Gastroesophageal sphincter (tissue), 4 donors: ENCODE results near the gene HEPACAM2. TPM values are rescaled to one million over a fixed set of nuclear protein-coding genes. Genes with fewer than 3 reads are reported as not detected.

Experiments
- ATAC-seq: fragments of 150-250 bp; one replicate; pipeline ENCODE4 v1.9.1; 2016; ENCODE audit warnings: mild to moderate bottlenecking, moderate library complexity
- H3K27ac ChIP-seq, 4 donors: fragments of 200-600 bp; sonication (generic) in 3 of 4; 1 replicate in 3 of 4; 2 replicates in 1 of 4; pipeline ENCODE4 v1.5.1; 2016 to 2019
- H3K27me3 ChIP-seq: fragments of 200-600 bp; sonication (generic); one replicate; pipeline ENCODE4 v1.5.1; 2019
- H3K36me3 ChIP-seq, 2 donors: fragments of 200-600 bp; sonication (generic); one replicate each; pipeline ENCODE4 v1.5.1; 2019; ENCODE audit warnings: control low read depth in 1 of 2
- H3K4me1 ChIP-seq, 3 donors: fragments of 200-600 bp; sonication (generic); 1 replicate in 2 of 3; 2 replicates in 1 of 3; pipeline ENCODE4 v1.5.1; 2016 to 2019; ENCODE audit warnings: control low read depth in 2 of 3
- H3K4me3 ChIP-seq, 2 donors: fragments of 200-600 bp; sonication (generic); one replicate each; pipeline ENCODE4 v1.5.1; 2019; ENCODE audit warnings: mild to moderate bottlenecking in 1 of 2, moderate library complexity in 1 of 2
- H3K9me3 ChIP-seq, 3 donors: fragments of 200-600 bp; sonication (generic); one replicate each; pipeline ENCODE4 v1.5.1; 2017 to 2019; ENCODE audit warnings: control low read depth in 2 of 3
- EP300 ChIP-seq: sonication (generic); formaldehyde crosslinking; IDR thresholded peaks from one replicate; pipeline ENCODE4 v1.6.1; 2017; ENCODE audit warnings: antibody characterized with exemption, mild to moderate bottlenecking
- POLR2A ChIP-seq, 2 donors: fragments of 450-650 bp; IDR thresholded peaks; one replicate each; pipeline ENCODE4 v1.6.1; 2017; ENCODE audit warnings: antibody characterized with exemption in 2 of 2, mild to moderate bottlenecking in 2 of 2, moderate library complexity in 1 of 2
- POLR2AphosphoS5 ChIP-seq: sonication (generic); formaldehyde crosslinking; IDR thresholded peaks from one replicate; pipeline ENCODE4 v1.6.1; 2017; ENCODE audit warnings: antibody characterized with exemption
- WGBS, 2 donors: methylation state at CpG; one replicate each; pipeline ENCODE4 v1.1.5; 2018; ENCODE audit warnings: low coverage in 1 of 2; 5-methylcytosine and 5-hydroxymethylcytosine counted together
- total RNA-seq, 4 donors: library from RNA; depleted of rRNA; stranded (reverse); fragments of >200 nt; gene quantifications; one replicate each; pipeline ENCODE4 v1.1.0, GENCODE V29; 2016
- TF ChIP-seq, protein P1 (sequence below), 4 experiments: fragments of 200-600 bp in 2 of 4; fragments of 450-650 bp in 2 of 4; sonication (generic) in 1 of 4; IDR thresholded peaks; one replicate each; pipeline ENCODE4 v1.5.1; 2017 to 2019; ENCODE audit warnings: antibody characterized with exemption in 4 of 4, mild to moderate bottlenecking in 2 of 4, moderate library complexity in 2 of 4

HEPACAM2 gene
- not detected for total RNA-seq

DNA sequence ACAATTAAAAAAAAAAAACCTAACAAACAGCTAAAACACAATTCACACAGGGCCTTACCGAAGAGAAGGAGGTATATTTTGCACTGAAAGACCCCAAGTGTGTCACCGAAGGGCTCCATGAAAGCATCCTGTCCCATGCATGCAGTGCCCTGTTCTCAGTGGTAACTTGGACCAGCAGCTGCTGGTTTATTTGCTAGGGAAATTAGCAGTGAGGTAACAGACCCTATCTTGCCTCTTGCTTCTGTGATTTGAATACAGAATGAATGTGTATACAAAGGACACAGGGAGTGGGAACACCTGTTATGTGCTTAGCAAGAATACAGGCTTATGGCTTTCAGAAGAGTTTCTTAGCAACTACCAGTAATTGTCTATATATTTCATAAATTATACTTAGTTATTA, at the start of gene HEPACAM2:
TSS of gene HEPACAM2 (minus strand) at position 160 of the 400 bp plus-strand sequence.
- WGBS, 2 donors: 52% methylated on average over 2 of the region's 2 CpGs; no CpG with 5 or more reads in 1 of the 2 donors
- Histone ChIP-seq H3K36me3 (no peaks in the 10 kb centered on the region), H3K27me3 (no peaks in the 10 kb centered on the region), H3K4me3 (no peak within 1 kb of the TSS), H3K9me3 (no peaks in the 10 kb centered on the region), H3K4me1 (peaks cover 0 to 2% (median 0%) of the 10 kb centered on the region in 3 donors), H3K27ac (no peak within 1 kb of the TSS)
- ATAC-seq: no peak
- TF ChIP-seq, protein P1, sequence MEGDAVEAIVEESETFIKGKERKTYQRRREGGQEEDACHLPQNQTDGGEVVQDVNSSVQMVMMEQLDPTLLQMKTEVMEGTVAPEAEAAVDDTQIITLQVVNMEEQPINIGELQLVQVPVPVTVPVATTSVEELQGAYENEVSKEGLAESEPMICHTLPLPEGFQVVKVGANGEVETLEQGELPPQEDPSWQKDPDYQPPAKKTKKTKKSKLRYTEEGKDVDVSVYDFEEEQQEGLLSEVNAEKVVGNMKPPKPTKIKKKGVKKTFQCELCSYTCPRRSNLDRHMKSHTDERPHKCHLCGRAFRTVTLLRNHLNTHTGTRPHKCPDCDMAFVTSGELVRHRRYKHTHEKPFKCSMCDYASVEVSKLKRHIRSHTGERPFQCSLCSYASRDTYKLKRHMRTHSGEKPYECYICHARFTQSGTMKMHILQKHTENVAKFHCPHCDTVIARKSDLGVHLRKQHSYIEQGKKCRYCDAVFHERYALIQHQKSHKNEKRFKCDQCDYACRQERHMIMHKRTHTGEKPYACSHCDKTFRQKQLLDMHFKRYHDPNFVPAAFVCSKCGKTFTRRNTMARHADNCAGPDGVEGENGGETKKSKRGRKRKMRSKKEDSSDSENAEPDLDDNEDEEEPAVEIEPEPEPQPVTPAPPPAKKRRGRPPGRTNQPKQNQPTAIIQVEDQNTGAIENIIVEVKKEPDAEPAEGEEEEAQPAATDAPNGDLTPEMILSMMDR (IDR thresholded peaks at IDR 0.05): no peak

DNA sequence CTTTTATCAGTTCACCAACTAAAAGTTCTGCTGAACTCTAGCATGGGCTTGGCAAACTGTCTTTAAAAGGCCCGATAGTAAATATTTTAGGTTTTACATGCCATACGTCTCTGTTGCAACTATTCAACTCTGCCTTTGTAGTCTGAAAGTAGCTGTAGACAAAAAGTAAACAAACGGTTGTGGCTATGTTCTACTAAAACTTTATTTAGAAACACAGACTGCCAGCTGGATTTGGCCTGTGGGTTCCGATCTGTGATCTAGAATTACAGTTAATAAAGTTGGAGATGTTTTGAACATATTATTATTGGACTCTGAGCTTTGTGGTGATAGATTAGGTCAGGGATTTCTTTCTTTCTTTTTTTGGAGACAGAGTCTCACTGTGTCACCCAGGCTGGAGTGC, 39.0 kb upstream of the HEPACAM2 start:
- H3K9me3 ChIP-seq: no peaks in the 10 kb centered on the region
- 73 to 88% methylated on average over 4 of the region's 4 CpGs for WGBS, 2 donors
- ATAC-seq: no peak
- no peak overlapping the region for H3K27ac ChIP-seq
- no peaks in the 10 kb centered on the region for H3K4me1 ChIP-seq
- H3K36me3 ChIP-seq: peaks cover 0 to 48% of the 10 kb centered on the region in 2 donors
- no peak for TF ChIP-seq POLR2AphosphoS5
- no peak for TF ChIP-seq POLR2A (IDR thresholded peaks at IDR 0.05)
- no peak for TF ChIP-seq EP300
- TF ChIP-seq, protein P1 (IDR thresholded peaks at IDR 0.05): no peak
- H3K27me3 ChIP-seq: no peaks in the 10 kb centered on the region
- no peak overlapping the region for H3K4me3 ChIP-seq

- 87% methylated on average over 1 of the region's 1 CpG; no CpG with 5 or more reads in 1 of the 2 donors for WGBS, 2 donors
- H3K36me3 ChIP-seq: peaks cover 0 to 61% of the 10 kb centered on the region in 2 donors
- no peaks in the 10 kb centered on the region for H3K9me3 ChIP-seq
- H3K4me1 ChIP-seq: no peaks in the 10 kb centered on the region
- no peak overlapping the region for H3K4me3 ChIP-seq
- ATAC-seq: no peak
- no peaks in the 10 kb centered on the region for H3K27me3 ChIP-seq
- TF ChIP-seq, protein P1 (IDR thresholded peaks at IDR 0.05): no peak
- no peak for TF ChIP-seq EP300
- no peak for TF ChIP-seq POLR2AphosphoS5
- TF ChIP-seq POLR2A (IDR thresholded peaks at IDR 0.05): no peak
- H3K27ac ChIP-seq: no peak overlapping the region
Observed at GRCh38 chr7:93262535-93262934, 36.3 kb upstream of the HEPACAM2 start.

- Histone ChIP-seq H3K4me3 (no peak overlapping the region), H3K36me3 (peaks cover 0 to 58% of the 10 kb centered on the region in 2 donors), H3K4me1 (no peaks in the 10 kb centered on the region), H3K27ac (no peak overlapping the region), H3K27me3 (no peaks in the 10 kb centered on the region), H3K9me3 (no peaks in the 10 kb centered on the region)
- TF ChIP-seq EP300 (no peak), POLR2AphosphoS5 (no peak), POLR2A (IDR thresholded peaks at IDR 0.05) (no peak)
- TF ChIP-seq, protein P1 (IDR thresholded peaks at IDR 0.05): no peak
- ATAC-seq: no peak
Observed at GRCh38 chr7:93258661-93259060, 32.4 kb upstream of the HEPACAM2 start.

- no peaks in the 10 kb centered on the region for H3K27me3 ChIP-seq
- H3K4me3 ChIP-seq: no peak overlapping the region
- no peak overlapping the region for H3K27ac ChIP-seq
- H3K4me1 ChIP-seq: peaks cover 0 to 6% (median 0%) of the 10 kb centered on the region in 3 donors
- H3K36me3 ChIP-seq: peaks cover 0 to 7% of the 10 kb centered on the region in 2 donors
- ATAC-seq: no peak
- TF ChIP-seq POLR2A (IDR thresholded peaks at IDR 0.05) (no peak), EP300 (no peak)
- no peaks in the 10 kb centered on the region for H3K9me3 ChIP-seq
- 67 to 71% methylated on average over 4 to 5 of the region's 5 CpGs for WGBS, 2 donors
Observed at GRCh38 chr7:93249491-93250148, 23.4 kb upstream of the HEPACAM2 start.
